Measurements from ENCODE around the gene CCDC112.

Gene CCDC112

GRCh38 chr5:115313632-115314031 is 17.2 kb upstream of the CCDC112 start:
- no peak for DNase-seq

GRCh38 chr5:115313052-115313451 is 16.6 kb upstream of the CCDC112 start:
- no peak for DNase-seq

- no peak for DNase-seq
These were observed 13.4 kb upstream of the CCDC112 start for GRCh38 chr5:115309751-115310370.

- DNase-seq: no peak
These were observed 12.4 kb upstream of the CCDC112 start for GRCh38 chr5:115308815-115309214.

- DNase-seq: no peak
These were observed 9.6 kb upstream of the CCDC112 start for GRCh38 chr5:115306011-115306536.

- no peak for DNase-seq
These were observed 8.0 kb upstream of the CCDC112 start for GRCh38 chr5:115304496-115304895.

GRCh38 chr5:115298811-115299210 is 2.4 kb upstream of the CCDC112 start:
- DNase-seq: no peak

- no peak for DNase-seq
These were observed 577 bp upstream of the CCDC112 start for GRCh38 chr5:115297031-115297430.

- no peak for DNase-seq
These were observed 704 bp downstream of the CCDC112 start for GRCh38 chr5:115295777-115296123.

- no peak for DNase-seq
These were observed 5.1 kb downstream of the CCDC112 start for GRCh38 chr5:115291397-115291796.

GRCh38 chr5:115289104-115289503 is 7.3 kb downstream of the CCDC112 start:
- no peak for DNase-seq

- no peak for DNase-seq
These were observed 12.4 kb downstream of the CCDC112 start for GRCh38 chr5:115284021-115284420.

GRCh38 chr5:115282131-115282530 is 14.3 kb downstream of the CCDC112 start:
- no peak for DNase-seq

- no peak for DNase-seq
These were observed 21.9 kb downstream of the CCDC112 start for GRCh38 chr5:115274584-115274983.

- no peak for DNase-seq
These were observed 24.0 kb downstream of the CCDC112 start for GRCh38 chr5:115272297-115272958.

- no peak for DNase-seq
These were observed 25.0 kb downstream of the CCDC112 start for GRCh38 chr5:115271295-115272050.

GRCh38 chr5:115267617-115268016 is 28.8 kb downstream of the CCDC112 start:
- DNase-seq: no peak

- DNase-seq: no peak
These were observed 31.2 kb downstream of the CCDC112 start for GRCh38 chr5:115265220-115265619.

GRCh38 chr5:115264786-115265185 is 31.7 kb downstream of the CCDC112 start:
- DNase-seq: no peak

- DNase-seq: no peak
These were observed 33.4 kb downstream of the CCDC112 start for GRCh38 chr5:115263078-115263380.

GRCh38 chr5:115262321-115263077 is 34.0 kb downstream of the CCDC112 start, which contains the start of gene PGGT1B:
Gene PGGT1B, minus strand, starts transcription at chr5:115262877. Its CDS starts 26 bp downstream, at chr5:115262851.
- DNase-seq: peak; percentile 9

GRCh38 chr5:115262011-115262320 is 34.5 kb downstream of the CCDC112 start:
- DNase-seq: no peak

GRCh38 chr5:115260248-115260647 is 36.2 kb downstream of the CCDC112 start:
- no peak for DNase-seq
